GM19397 (cell line): ENCODE results near the gene WDR18.
"Not testable (repeated sequence)": the region's sequence is repeated elsewhere in the genome, so short reads cannot be mapped to it uniquely, and the experiment has no call there.

Source experiments
- ATAC-seq: cut with Tn5 transposase; IDR thresholded peaks from one replicate; pipeline ENCODE4 v1.9.1; 2021; ENCODE audit warnings: mild to moderate bottlenecking, moderate library complexity; ENCODE audit not compliant: unreplicated experiment

Gene WDR18

DNA sequence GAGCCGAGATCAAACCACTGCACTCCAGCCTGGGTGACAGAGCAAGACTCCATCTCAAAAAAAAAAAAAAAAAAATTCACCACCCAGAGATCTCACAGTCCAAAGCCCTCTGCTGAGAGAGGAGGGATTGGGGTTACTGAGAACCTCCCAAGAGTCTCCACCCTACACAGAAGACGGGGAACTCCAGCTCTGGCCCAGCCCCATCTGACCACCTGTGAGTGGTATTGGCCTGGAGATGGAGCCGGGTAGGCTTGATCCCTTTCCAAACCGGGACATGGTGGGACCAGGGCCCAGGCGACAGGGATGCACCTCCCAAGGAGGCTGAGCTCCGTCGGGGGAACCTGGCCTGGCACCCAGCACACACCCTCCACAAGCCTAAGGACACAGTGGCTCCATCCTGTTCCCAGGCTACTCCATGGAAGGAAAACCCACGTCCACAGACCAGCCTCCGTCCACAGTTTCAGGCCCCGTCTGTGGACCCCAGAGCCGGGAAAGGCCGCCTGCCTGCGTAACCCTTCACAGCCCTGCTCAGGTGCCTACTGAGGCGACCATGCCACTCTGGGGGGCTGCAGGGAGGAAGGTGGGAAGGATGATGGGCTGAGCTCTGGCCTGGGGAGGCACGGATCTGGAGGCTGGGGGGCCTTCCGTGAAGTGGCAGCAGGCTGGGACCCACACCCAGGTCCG, 34.9 kb downstream of the WDR18 start:
- no peak for ATAC-seq

DNA sequence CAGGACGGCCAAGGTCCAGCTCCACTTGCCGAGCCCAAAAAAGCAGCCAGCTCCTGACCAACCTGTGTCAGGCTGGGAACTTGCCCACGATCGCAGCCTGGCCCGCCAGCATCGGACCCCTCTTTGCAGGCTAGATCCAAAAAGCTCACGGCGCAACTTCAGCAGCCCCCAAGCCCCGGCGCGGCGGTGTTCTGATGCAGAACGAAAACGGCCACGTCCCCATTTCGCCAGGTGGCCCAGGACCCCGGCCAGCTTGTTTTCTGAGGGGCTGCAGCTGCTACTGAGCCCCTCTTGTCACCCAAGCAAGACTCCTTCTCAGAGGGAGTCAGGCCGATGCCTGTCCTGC, 35.4 kb downstream of the WDR18 start:
- ATAC-seq = no peak

DNA sequence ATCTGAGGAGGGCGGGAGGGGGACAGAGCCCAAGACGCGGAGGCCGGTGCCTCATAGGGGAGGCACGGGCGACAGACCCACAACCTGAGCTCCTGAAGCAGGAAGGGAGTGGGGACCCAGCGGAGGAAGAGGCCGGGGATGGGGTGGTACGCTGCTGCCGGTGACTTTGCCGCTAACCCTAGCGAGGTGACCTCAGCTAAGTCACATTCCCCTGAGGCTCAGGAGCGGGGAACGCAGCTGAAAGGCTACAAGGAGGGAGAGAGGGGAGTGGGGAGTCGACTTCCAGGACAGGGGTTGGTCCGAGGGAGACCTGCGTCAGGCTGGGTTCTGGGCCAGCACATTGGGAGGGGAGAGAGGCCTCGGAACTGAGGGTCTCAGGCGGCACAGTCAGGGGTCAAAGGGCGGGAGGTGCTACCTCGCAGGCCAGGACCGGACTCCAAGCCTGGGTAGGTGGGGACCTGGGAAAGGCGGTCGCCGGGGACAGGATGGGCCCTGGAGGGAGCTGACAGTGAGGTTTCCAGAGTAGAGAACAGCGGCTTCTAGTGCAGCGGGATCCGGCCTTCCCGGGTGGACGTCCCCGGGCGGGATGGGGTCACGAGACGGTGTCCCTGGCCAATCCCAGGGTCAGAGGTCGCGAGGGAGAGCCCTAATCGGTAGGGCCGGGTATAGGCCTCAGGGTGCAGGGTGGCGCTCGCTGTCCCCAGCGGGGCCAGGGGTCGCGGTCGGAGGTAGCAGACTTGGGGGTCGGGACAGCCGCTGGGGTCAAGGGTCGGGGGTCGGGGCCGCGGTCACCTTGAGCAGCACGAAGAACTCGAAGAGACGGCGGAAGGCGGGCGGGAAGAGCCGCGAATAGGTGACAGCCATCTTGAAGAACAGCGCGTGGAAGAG, 36.1 kb downstream of the WDR18 start:
- ATAC-seq = no peak

DNA sequence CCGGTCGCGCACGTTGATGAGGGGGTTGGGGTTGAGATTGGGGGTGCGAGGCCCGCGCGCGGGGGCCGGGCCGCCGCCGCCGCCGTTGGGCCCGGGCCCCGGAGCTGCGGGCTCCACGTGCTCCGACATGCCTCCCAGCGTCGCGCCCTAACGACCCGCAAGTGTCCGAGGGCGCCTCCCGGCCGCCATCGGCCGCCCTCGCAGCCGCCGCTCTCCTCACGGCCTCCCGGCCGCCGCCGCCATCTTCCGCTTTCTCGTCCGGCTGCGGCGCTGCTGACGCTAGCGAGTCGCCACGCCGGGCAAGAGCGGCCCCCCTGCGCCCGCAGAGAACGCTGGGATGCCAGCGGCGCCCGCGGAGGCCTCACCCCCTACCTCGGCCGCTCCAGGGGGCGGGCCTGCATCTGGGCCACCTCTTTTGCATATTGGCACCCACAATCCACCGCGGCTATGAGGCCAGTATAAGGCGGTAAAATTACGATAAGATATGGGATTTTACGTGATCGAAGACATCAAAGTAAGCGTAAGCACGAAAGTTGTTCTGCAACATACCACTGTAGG, 36.8 kb downstream of the WDR18 start, which contains the start of gene TMEM259:
Gene TMEM259, minus strand, starts transcription at position 256 of the 558 bp plus-strand sequence. Its CDS starts 127 bp downstream, at position 129.
- peak; percentile 92 for ATAC-seq

DNA sequence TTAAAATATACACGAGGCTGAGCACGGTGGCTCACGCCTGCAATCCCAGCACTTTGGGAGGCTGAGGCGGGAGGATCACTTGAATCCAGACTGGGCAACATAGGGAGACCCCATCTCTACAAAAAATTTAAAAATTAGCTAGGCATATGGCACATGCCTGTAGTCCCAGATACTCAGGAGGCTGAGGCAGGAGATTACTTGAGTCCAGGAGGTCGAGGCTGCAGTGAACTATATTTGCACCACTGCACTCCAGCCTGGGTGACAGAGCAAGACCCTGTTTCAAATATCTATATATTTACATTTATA, 39.7 kb downstream of the WDR18 start:
- not testable (repeated sequence) for ATAC-seq

DNA sequence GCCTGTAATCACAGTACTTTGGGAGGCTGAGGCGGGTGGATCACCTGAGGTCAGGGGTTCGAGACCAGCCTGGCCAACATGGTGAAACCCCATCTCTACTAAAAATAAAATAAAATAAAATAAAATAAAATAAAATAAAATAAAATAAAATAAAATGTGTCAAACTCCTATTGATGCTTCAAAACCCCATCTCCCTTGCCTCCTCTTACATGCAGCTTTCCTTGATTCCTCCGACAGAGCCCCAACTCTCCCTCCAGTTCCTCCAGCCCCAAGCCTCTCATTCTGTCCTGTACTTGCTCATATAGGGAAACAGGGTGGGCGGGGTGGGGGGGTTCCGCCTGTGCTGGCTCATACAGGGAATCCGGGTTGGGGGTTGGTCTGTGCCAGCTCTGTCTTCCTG, 40.9 kb downstream of the WDR18 start:
- not testable (repeated sequence) for ATAC-seq

DNA sequence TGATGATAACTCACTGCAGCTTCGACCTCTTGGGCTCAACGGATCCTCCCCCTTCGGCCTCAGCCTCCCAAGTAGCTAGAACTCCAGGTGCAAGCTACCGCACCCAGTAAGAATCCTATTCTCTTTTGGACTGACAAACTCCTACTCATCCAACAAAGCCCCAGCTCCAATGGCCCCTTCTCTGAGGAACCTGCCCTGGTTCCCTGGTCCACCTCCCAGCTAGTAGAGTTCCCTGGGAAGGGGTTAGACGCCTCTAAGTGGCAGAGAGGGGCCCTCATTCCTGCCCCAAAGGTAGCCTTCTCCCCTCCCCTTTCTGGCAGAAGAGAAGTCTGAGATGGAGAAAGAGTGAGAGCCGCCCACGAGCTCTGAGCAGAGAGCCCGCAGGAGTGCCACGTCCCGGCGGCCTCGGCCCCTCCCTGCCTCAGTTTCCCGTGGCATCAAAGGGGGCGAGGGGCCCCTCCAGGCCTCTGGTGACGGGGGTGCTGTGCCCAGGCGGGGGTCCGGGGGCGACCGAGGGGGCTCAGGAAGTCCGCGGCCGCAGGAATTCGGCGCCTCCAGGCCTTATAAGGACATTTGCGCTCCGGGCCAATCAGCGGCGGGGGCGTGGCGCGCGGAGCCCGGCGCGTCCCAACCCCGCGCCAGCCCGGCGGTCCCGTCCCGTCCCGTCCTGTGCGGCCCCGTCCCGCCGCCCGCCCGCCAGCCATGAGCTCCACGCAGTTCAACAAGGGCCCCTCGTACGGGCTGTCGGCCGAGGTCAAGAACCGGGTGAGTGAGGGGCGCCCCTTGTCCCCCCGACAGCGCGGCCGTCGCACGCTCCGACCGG, 42.0 kb downstream of the WDR18 start, which contains the start of gene CNN2:
Gene CNN2, plus strand, starts transcription at position 649 of the 823 bp plus-strand sequence. Its CDS starts 54 bp downstream, at position 703.
- peak; percentile 55 for ATAC-seq

DNA sequence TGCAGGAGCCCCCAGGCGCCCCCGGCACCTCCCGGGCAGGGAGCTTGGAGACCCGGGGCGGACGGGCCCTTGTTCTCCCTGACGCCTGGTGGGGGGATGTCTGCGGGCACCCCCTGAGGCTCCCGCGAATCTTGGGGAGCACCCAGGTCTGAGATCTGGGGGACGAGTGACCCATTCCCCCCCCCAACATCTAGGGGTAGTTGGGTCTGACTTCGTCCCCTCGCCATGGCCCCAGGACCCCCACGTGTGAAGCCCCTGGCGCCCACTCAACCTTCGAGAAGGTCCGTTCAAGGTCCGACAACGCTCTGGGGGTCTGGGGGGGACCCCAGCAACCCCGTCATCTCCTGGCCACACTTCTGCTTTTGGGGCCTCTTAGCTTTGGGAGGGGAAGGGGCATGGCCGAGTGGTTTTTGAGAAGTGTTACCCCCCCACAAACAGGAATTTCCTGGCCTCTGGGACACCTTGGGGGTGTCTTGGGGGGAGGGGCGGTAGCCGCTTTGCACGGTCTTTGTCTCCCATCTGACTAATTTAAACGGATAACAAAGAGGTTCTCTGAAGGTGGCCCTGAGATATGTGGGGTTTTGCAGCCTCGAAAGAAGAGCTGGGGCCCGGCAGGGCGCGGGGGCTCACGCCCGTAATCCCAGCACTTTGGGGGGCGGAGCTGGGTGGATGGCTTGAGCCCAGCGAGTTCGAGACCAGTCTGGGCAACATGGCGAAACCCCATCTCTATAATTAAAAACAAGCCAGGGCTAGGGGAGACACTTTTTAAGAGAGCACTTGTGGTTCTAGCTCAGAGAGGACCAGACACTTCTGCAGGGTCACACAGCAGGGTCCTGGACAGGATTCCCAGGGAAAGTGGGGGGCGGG, 42.9 kb downstream of the WDR18 start:
- ATAC-seq = no peak

DNA sequence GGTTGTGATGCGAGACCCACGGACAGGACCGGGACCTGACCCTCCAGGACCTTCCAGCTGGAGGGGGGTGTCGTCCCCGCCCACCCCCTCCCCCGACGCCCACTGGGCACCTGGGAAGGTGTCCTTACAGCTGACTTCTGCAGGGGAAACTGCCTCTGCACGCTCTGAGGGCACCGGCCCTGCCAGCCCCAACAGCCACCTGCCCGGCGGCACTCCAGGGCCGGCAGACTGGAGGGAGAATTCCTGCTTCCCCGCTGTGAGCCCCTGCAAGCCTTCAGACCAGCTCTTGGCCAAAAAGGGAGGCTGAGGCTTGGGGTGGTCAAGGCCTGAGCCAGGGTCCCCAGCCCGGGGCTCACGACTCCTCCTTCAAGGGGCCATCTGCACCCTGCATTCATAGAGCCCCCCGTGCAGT, 43.5 kb downstream of the WDR18 start:
- ATAC-seq = no peak

DNA sequence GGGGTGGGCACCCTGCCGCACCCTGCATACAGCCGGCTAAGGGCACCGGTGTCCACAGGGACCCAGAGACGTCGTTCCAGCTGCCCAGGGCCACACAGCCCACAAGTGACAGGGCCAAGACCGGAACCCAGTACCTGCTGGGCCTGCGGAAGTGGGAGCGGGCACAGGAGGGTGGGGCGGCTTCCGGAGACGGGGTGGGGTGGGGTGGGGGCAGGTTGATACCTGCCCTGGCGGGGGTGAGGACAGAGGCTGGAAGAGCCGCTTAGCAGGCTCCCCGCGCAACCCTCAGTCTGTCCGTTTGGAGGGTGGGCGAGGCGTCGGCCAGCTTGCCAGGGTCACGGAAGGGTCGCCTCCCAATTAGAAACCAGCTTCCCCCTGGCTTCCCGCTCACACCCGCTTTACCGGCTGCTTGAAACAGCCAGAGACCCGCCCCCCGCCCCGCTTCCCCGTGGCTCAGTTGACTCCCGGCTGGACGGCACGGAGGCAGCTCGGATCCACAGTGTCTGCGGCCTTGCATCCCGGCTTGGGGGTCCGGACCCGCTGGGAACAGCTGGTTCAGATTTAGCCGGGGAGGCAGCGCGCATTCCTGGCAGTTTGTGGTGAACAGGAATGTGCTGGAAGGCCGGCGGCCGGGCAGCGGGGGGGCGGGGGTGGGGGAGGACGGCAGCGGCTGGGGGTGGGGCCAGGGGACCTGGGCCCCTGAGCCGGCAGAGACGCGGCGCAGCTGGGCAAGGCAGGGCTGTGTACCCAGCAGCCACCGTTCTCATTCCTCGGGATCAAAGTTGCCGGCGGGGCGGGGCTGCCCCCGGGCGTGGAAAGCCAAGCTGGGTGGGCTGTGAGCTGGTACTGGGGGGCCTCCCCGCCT, 44.1 kb downstream of the WDR18 start:
- ATAC-seq = no peak

DNA sequence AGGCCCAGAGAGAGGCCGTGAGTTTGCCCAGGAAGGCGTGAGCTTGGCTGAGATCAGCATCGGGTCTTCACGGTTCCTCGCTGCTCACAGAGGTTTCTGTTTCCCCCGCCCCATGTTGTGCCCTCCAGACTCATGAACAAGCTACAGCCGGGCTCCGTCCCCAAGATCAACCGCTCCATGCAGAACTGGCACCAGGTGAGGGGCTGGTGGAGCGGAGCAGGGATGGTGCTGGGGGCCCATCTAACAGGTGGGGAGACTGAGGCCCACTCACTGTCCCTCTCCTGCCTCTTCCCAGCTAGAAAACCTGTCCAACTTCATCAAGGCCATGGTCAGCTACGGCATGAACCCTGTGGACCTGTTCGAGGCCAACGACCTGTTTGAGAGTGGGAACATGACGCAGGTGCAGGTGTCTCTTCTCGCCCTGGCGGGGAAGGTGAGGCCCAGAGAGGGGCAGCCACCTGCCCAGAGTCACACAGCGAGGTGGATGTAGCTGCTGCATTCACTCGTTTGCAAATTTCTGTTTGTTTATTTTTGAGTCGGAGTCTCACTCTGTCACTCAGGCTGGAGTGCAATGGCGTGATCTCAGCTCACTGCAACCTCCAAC, 48.2 kb downstream of the WDR18 start:
- no peak for ATAC-seq

DNA sequence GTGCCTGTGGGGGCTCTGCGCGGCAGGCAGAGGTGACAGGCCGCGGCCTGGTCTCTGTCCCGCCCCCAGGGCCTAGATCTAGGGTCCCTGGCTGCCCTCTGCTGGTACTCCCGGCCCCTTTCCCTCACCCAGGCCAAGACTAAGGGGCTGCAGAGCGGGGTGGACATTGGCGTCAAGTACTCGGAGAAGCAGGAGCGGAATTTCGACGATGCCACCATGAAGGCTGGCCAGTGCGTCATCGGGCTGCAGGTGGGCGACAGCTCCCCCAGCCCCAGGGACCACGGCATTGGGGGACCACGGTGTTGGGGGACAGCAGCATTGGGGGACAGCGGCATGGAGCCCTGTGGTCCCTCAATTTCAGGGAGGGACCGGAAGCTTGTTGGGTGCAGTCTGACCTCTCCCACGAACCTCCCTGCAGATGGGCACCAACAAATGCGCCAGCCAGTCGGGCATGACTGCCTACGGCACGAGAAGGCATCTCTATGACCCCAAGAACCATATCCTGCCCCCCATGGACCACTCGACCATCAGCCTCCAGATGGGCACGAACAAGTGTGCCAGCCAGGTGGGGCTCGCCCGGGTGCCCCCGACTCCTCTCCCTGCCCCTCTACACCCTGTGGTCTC, 52.0 kb downstream of the WDR18 start:
- ATAC-seq = no peak

DNA sequence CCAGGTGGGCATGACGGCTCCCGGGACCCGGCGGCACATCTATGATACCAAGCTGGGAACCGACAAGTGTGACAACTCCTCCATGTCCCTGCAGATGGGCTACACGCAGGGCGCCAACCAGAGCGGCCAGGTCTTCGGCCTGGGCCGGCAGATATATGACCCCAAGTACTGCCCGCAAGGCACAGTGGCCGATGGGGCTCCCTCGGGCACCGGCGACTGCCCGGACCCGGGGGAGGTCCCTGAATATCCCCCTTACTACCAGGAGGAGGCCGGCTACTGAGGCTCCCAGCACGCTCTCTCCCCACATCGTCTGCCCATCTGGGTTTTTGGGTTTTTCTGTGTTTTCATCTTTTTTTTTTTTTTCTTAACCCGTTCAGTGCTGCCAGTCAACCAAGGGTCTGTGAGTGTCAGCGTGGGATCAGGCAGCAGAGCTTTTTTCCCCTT, 53.5 kb downstream of the WDR18 start:
- ATAC-seq = no peak

DNA sequence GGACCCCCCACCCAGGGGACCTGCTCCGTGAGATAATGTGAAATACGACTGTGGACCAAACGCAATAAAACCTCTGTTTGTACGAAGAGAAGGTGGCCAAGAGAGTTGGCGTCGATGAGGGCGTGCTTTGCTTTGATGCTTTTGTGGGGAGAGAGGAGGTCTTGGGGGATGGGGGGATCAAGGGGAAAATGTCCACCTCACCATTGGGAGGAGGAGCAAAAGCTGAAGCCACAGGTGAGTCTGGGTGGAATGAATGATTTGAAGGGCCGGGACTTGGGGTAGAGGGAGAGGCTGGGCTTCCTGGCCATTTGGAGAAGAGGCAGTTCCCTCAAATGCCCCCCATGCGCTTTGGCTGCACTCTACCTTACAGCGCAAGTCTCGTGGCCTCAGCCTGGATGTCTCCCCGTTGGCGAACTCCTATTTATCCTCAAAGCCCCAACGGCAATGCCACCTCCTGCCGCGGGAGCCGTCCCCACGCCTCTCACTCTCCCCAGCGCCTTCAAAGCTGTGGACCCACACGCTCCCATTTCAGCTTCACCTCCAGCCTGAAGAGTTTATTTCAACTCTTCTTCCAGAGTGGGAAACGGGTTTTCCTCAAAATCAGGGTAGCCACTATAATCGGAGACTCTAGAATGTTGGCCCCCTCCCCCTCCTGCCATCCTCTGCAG, 55.0 kb downstream of the WDR18 start:
- no peak for ATAC-seq

DNA sequence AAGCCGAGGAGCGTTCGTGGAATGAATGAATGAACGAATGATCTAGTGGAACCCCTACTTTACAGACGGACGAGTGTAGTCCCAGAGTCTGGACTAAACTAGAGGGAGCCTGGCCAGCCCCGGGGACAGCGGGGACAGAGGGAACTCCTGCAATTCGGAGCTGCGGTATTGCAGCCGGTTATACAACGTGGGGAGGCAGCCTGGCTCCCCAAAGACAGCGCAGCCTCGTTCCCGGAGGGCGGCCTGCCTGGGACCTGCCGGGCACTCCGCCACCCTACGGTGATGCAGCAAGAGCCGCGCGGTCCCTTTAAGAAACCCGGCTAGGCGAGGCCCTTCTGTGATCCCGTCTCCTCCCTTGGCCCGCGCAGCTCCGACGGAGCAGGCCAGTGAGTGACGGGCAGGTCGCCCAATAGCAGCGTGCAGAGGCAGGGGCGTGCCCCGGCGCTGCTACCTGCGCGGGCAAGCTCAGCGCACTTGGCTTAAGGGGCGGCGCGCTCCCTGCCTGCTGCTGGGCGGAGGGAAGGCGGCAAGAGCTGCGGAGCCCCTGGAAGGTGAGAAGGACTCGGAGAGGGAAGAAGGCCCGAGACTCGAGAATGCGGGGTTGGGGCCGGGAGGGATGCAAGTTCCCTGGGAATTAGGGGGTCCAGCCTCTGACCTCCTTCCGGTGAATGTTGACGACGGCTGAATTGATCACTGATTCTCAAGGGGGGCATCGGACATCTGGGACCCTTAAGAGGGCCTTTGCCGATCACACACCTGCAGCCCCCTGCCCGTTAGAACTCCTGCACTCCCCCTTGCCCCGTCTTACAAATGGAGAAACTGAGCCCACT, 55.7 kb downstream of the WDR18 start, which contains the start of gene ABCA7:
Gene ABCA7, plus strand, starts transcription at position 462 of the 830 bp plus-strand sequence. CDS start 1,255 bp downstream, outside the sequence.
- peak; percentile 71 for ATAC-seq

DNA sequence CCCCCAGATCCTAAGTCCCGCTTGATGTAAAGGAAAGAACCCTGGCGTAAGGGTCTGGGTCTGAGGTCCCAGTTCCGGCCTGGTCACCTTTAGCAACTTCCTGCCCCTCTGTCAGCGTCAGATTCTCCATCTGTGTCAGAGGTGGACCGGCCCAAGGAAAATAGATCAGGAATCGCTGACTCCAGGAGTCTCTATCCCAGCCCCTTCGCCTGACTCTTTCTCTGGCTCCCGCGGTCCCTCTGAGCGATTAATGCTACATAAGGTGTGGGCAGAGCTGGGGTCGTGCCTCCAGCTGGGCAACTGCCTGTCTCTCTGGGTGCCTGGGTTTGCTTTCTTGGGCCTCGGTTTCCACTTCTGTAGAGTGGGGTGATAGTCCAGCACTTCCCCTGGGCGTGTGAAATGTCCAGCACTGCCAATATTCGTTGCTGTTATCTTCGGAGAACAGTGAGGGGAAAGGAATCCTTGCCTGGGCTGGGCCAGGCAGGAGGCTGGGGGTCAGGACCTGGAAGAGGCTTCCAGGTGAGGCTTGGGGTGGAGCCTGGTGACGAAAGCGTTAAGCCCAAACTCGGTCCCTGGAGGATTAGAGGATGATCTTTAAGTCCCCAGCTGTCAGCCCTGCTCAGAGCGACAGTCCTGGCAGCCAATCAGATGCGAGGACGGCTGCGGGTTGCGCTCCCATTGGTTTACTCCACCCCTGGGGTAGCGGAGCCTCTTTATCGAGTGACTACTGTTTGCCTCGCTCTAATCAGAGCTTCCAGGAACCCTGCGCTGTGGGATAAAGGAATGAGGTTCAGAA, 56.5 kb downstream of the WDR18 start:
- ATAC-seq = peak; percentile 45
